ENCODE measurements around the gene SH3RF3. TPM values are rescaled to one million over a fixed set of nuclear protein-coding genes. Genes with fewer than 3 reads are reported as not detected.
A peak's percentile ranks its signal among the peaks of the same experiment; 100 is the strongest.

Gene SH3RF3
- total RNA-seq, 1 donor from 2014 or later = 7.3 TPM

DNA sequence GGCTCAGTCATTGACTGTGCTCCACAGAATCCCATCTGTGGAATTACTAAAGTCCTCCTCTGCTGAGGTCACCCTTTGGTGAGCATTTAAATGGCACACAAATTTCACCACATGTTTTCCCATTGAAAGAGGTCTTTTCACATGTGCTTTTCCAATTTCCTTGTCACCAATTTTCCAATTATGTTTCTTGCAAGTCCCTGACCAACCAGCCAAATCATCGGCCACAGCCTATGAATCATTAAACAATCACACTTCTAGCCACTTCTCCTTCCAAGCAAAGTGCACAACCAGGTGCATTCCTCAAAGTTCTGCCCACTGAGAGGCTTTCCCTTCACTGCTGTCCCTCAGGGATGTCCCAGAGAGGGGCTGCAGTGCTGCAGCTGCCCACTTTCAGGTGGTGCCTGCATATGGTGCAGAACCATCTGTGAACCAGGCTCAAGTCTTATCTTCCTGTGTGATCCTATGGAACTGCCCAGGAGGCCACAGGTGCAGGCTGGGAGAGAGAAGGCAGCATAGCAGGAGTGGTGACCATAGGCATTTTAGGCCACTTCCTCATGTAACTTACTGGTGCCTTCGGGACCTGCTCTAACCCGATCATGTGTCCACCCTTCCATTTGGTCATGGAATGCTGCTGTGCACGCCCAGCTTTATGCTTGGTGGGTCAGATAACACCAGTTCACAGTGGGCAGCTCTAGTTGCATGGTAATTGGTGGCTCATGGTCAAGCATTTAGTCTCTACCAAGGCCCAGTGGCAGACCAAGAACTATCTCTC, 331.7 kb downstream of the SH3RF3 start:
- peaks cover 3% of the 10 kb centered on the region for H3K27me3 Mint-ChIP-seq (ENCODE audit: low read depth, unreplicated experiment)
- Histone ChIP-seq H4K20me1 (ENCODE audit: insufficient read depth, low read length) (no peaks in the 10 kb centered on the region), H3K4me1 (ENCODE audit: insufficient read depth, low read length) (peaks cover 17% of the 10 kb centered on the region), H2AFZ (ENCODE audit: low read depth, low read length) (no peak overlapping the region), H3K4me2 (ENCODE audit: low read length) (no peak overlapping the region), H3K27ac (ENCODE audit: low read depth, low read length) (no peak overlapping the region), H3K9ac (ENCODE audit: low read length) (no peak overlapping the region), H3K4me3 (ENCODE audit: insufficient read depth, low read depth, low read length) (no peak overlapping the region), H3K27me3 (ENCODE audit: insufficient read depth, low read length) (no peaks in the 10 kb centered on the region), H3K79me2 (ENCODE audit: insufficient read depth, low read length) (no peaks in the 10 kb centered on the region), H3K36me3 (ENCODE audit: insufficient read depth, low read length) (no peaks in the 10 kb centered on the region), H3K9me3 (ENCODE audit: insufficient read depth, low read depth, low read length) (no peaks in the 10 kb centered on the region)
- no peaks in the 10 kb centered on the region for H3K36me3 Mint-ChIP-seq (ENCODE audit: low read depth, unreplicated experiment)
- FAIRE-seq (no peak), DNase-seq (ENCODE audit: low read depth) (no peak)
- peak overlapping the region; percentile 87 for H3K27ac Mint-ChIP-seq (ENCODE audit: unreplicated experiment)
- TF ChIP-seq, protein P1, sequence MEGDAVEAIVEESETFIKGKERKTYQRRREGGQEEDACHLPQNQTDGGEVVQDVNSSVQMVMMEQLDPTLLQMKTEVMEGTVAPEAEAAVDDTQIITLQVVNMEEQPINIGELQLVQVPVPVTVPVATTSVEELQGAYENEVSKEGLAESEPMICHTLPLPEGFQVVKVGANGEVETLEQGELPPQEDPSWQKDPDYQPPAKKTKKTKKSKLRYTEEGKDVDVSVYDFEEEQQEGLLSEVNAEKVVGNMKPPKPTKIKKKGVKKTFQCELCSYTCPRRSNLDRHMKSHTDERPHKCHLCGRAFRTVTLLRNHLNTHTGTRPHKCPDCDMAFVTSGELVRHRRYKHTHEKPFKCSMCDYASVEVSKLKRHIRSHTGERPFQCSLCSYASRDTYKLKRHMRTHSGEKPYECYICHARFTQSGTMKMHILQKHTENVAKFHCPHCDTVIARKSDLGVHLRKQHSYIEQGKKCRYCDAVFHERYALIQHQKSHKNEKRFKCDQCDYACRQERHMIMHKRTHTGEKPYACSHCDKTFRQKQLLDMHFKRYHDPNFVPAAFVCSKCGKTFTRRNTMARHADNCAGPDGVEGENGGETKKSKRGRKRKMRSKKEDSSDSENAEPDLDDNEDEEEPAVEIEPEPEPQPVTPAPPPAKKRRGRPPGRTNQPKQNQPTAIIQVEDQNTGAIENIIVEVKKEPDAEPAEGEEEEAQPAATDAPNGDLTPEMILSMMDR (IDR thresholded peaks at IDR 0.05; ENCODE audit: insufficient read depth, low read depth, low read length) = no peak
- no peak for TF ChIP-seq EZH2 (IDR thresholded peaks at IDR 0.05; ENCODE audit: insufficient read depth, low read length)
- H3K4me1 Mint-ChIP-seq (ENCODE audit: low read depth, unreplicated experiment) = peaks cover 41% of the 10 kb centered on the region
- H3K9me3 Mint-ChIP-seq (ENCODE audit: unreplicated experiment) = peaks cover 2% of the 10 kb centered on the region
- H3K4me3 Mint-ChIP-seq (ENCODE audit: unreplicated experiment) = no peak overlapping the region

GRCh38 chr2:109463236-109463635, 334.2 kb downstream of the SH3RF3 start:
- Mint-ChIP-seq H3K4me3 (ENCODE audit: unreplicated experiment) (no peak overlapping the region), H3K27ac (ENCODE audit: unreplicated experiment) (no peak overlapping the region), H3K36me3 (ENCODE audit: low read depth, unreplicated experiment) (no peaks in the 10 kb centered on the region), H3K27me3 (ENCODE audit: low read depth, unreplicated experiment) (no peaks in the 10 kb centered on the region), H3K4me1 (ENCODE audit: low read depth, unreplicated experiment) (peaks cover 50% of the 10 kb centered on the region), H3K9me3 (ENCODE audit: unreplicated experiment) (peaks cover 3% of the 10 kb centered on the region)
- Histone ChIP-seq H3K36me3 (ENCODE audit: insufficient read depth, low read length) (no peaks in the 10 kb centered on the region), H3K9ac (ENCODE audit: low read length) (no peak overlapping the region), H3K27me3 (ENCODE audit: insufficient read depth, low read length) (no peaks in the 10 kb centered on the region), H3K4me3 (ENCODE audit: insufficient read depth, low read depth, low read length) (no peak overlapping the region), H4K20me1 (ENCODE audit: insufficient read depth, low read length) (no peaks in the 10 kb centered on the region), H3K9me3 (ENCODE audit: insufficient read depth, low read depth, low read length) (no peaks in the 10 kb centered on the region), H2AFZ (ENCODE audit: low read depth, low read length) (no peak overlapping the region), H3K4me1 (ENCODE audit: insufficient read depth, low read length) (peaks cover 26% of the 10 kb centered on the region), H3K27ac (ENCODE audit: low read depth, low read length) (no peak overlapping the region), H3K79me2 (ENCODE audit: insufficient read depth, low read length) (no peaks in the 10 kb centered on the region), H3K4me2 (ENCODE audit: low read length) (no peak overlapping the region)
- DNase-seq (ENCODE audit: low read depth) (no peak), FAIRE-seq (no peak)
- TF ChIP-seq, protein P1 (IDR thresholded peaks at IDR 0.05; ENCODE audit: insufficient read depth, low read depth, low read length) = no peak
- TF ChIP-seq EZH2 (IDR thresholded peaks at IDR 0.05; ENCODE audit: insufficient read depth, low read length) = no peak

DNA sequence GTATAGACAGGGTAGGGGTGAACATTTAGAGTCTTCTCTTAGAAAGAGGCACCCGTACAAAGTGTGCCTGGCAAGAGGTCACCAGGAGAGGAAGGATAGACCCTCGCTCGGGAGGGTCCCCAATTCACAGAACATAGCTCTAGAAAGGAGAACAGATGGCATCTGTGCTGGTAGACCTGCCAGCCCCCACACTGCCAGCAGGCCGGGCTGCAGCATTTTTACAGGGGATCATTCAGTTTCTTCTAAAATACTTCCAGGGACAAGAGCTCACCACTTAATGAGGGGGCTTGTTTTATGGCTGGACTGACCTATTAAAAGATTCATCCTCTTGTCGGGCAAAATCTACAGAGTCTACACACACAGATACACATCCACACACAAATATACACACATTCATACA, 334.9 kb downstream of the SH3RF3 start:
- Mint-ChIP-seq H3K27me3 (ENCODE audit: low read depth, unreplicated experiment) (no peaks in the 10 kb centered on the region), H3K9me3 (ENCODE audit: unreplicated experiment) (peaks cover 3% of the 10 kb centered on the region), H3K36me3 (ENCODE audit: low read depth, unreplicated experiment) (no peaks in the 10 kb centered on the region), H3K27ac (ENCODE audit: unreplicated experiment) (no peak overlapping the region), H3K4me1 (ENCODE audit: low read depth, unreplicated experiment) (peaks cover 50% of the 10 kb centered on the region), H3K4me3 (ENCODE audit: unreplicated experiment) (no peak overlapping the region)
- FAIRE-seq (no peak), DNase-seq (ENCODE audit: low read depth) (no peak)
- no peak overlapping the region for H2AFZ ChIP-seq (ENCODE audit: low read depth, low read length)
- H3K4me1 ChIP-seq (ENCODE audit: insufficient read depth, low read length) = peaks cover 27% of the 10 kb centered on the region
- H3K9ac ChIP-seq (ENCODE audit: low read length) = no peak overlapping the region
- no peak overlapping the region for H3K4me2 ChIP-seq (ENCODE audit: low read length)
- H3K27me3 ChIP-seq (ENCODE audit: insufficient read depth, low read length) = no peaks in the 10 kb centered on the region
- no peaks in the 10 kb centered on the region for H4K20me1 ChIP-seq (ENCODE audit: insufficient read depth, low read length)
- H3K9me3 ChIP-seq (ENCODE audit: insufficient read depth, low read depth, low read length) = no peaks in the 10 kb centered on the region
- no peaks in the 10 kb centered on the region for H3K79me2 ChIP-seq (ENCODE audit: insufficient read depth, low read length)
- no peaks in the 10 kb centered on the region for H3K36me3 ChIP-seq (ENCODE audit: insufficient read depth, low read length)
- TF ChIP-seq, protein P1 (IDR thresholded peaks at IDR 0.05; ENCODE audit: insufficient read depth, low read depth, low read length) = no peak
- TF ChIP-seq EZH2 (IDR thresholded peaks at IDR 0.05; ENCODE audit: insufficient read depth, low read length) = no peak
- H3K27ac ChIP-seq (ENCODE audit: low read depth, low read length) = no peak overlapping the region
- H3K4me3 ChIP-seq (ENCODE audit: insufficient read depth, low read depth, low read length) = no peak overlapping the region
